SIG-M5 (cell line): ENCODE data around the gene CCDC88A.
"Not testable (repeated sequence)": the region's sequence is repeated elsewhere in the genome, so short reads cannot be mapped to it uniquely, and the experiment has no call there.

Experiments
- DNase-seq: peaks from one replicate; lab custom pipeline; 2025; lab: John Stamatoyannopoulos, UW

The CCDC88A gene

DNA sequence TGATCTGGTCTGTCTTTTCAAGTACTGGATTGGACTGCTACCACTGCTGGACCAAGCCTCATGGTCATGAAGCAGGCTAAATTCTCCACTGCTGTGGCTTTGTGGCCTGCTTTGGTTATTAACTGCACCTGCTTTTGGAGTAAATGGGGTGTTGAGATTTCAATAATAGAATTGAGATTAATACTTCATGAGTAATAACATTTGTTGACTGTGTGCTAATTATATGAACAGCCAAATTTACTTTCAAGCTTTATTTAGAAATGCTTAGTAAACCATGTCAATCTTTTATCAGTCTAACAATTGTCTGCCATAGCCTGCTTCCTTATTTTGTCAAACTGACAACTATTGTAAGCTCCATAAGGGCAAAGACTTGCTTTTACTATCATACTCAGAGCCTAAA, 123.3 kb downstream of the CCDC88A start:
- no peak for DNase-seq

DNA sequence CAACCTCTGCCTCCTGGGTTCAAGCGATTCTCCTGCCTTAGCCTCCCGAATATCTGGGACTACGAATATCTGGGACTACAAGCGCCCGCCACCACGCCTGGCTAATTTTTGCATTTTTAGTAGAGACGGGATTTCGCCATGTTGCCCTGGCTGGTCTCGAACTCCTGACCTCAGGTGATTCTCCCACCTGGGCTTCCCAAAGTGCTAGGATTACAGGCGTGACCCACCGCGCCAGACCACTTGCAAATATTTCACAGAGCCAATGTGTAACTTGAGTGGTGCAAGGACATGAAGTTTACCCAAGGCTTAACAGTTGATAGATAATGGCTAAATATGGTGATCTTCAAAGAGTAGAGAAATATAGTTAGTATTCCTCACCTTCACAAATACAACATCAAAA, 136.6 kb downstream of the CCDC88A start:
- no peak for DNase-seq

DNA sequence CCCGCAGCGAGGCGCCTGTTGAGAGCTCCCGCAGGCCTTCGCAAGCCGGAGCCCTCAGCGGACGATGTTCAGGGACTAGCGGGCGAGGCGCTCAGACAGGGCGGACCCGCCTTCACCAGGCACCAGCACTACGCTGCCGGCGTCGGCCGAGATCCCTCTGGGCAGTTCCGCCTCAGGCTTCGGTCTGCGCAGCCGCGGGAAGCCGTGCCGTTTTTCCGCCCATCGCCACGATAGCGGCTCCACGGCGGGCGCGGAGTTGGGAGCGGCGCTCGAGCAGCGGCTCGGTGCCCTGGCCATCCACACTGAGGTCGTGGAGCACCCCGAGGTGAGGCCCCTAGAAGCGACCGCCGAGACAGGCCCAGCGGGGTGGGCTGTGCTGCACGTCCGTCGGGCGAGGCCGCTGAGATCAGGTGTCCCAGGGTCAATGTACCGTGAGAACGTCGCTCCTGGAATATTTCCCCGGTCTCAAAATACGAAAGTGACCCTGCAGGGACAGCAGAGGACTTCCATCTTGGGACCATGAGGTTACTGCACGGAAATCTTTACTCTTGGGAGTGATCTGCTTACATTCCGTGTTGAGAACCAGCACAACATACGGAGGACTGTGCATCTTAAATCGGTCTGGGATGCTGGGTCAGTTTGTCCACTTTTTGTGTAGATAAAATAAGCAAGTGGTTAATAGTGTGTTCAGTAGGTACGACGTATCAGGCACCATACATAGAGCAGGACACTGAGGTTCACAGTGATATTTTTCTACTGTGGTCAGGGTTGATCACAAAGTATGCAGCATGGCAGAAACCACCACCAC, 137.3 kb downstream of the CCDC88A start:
- DNase-seq: peak; percentile 67

DNA sequence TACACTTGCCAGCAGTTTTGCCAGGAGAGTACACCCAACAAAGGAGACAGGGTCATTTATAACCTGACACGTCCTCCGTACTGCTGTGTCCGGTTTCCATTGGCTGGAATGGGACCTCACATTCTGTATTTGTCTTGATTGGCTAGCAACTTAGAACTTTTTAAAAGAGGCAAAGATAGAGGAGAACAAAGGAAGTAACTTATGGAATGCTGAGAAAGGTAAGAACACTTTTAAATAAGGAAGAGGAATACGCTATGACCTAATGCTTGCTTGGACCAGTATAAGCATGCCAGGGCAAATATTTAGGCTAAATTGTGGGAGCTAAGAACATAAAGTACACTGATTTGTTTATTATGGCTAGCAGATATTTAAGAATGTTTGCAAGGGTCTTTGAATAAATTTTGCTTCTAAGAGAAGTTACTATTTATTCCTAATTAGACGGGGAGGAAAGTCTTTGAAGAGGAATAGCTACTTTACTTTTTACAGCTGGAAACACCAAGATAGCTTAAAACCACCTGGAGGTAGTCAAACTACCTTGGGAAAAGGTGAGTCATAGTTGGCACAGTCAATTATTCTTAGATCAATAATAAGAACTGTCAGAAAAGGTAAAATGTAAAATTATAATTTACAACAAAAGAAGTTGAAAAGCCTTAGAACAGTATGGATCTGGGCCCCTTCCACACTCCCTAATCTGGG, 138.7 kb downstream of the CCDC88A start:
- DNase-seq: not testable (repeated sequence)

DNA sequence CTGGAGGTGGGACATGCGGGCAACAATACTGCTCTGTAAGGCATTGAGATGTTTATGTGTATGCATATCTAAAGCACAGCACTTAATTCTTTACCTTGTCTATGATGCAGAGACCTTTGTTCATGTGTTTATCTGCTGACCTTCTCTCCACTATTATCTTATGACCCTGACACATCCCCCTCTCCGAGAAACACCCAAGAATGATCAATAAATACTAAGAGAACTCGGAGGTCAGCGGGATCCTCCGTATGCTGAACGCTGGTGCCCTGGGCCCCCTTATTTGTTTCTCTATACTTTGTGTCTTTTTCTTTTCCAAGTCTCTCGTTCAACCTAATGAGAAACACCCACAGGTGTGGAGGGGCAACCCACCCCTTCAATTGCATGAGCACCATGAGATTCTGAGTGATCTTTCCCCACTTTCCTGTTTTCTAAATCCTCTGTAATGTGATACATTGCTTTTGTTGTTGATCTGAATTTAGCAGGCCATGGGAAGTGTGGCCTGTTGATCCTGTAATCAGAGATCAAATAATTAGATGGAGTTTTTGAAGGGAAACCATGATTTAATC, 139.7 kb downstream of the CCDC88A start:
- not testable (repeated sequence) for DNase-seq

DNA sequence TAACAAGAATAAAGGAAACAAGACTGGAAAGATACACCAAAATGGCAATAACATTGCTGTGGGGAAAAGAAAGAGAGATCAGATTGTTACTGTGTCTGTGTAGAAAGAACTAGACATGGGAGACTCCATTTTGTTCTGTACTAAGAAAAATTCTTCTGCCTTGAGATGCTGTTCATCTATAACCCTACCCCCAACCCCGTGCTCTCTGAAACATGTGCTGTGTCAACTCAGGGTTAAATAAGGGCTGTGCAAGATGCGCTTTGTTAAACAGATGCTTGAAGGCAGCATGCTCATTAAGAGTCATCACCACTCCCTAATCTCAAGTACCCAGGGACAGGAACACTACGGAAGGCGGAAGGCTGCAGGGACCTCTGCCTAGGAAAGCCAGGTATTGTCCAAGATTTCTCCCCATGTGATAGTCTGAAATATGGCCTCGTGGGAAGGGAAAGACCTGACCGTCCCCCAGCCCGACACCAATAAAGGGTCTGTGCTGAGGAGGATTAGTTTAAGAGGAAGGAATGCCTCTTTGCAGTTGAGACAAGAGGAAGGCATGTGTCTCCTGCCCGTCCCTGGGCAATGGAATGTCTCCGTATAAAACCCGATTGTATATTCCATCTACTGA, 140.3 kb downstream of the CCDC88A start:
- DNase-seq: not testable (repeated sequence)

DNA sequence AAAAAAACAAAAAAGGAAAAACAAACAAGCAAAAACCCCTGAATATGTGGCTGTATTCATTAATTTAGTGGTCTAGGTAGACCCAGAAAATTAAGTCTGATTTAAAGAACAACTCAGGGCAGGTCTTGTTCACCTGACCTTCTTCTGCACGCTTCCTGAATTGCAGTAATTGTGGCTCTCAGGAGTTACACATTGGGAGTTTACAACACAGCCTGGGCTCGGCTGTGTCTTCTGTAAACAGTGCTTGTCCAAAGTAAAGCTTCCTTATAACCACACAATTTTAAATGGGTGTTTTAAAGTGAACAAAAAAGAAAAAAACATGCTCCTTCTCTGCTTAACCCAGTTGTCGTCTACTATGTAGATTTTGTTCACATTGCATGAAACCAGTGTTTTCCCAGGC, 142.3 kb downstream of the CCDC88A start:
- DNase-seq: no peak

DNA sequence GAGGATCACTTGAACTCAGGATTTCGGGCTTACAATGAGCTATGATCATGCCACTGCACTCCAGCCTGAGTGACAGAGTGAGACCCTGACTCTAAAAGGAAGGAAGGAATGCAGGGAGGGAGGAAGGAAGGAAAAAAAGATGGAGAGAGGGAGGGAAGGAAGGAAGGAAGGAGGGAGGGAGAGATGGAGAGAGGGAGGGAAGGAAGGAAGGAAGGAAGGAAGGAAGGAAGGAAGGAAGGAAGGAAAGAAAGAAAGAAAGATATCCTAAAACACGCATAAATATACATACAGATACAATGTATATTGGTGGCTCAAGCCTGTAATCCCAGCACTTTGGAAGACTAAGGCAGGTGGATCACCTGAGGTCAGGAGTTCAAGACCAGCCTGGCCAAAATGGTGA, 145.3 kb downstream of the CCDC88A start:
- DNase-seq: not testable (repeated sequence)

DNA sequence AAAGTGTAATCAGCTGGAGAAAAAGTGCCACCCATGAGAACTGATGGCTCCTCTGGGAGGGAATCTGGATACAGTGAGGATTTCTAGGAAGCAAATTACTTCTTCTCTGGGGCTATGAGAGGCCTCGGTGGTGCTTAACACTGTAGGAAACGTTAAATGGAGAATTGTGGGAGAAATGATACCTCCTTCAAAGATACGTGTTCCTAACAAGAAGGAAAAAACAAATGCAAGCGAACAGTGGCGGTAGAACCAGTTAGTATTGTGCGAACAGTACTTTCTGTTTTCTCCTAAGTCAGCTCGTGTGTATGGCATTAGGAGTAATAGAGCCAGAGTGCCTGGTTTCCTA, 150.0 kb downstream of the CCDC88A start:
- DNase-seq: no peak

DNA sequence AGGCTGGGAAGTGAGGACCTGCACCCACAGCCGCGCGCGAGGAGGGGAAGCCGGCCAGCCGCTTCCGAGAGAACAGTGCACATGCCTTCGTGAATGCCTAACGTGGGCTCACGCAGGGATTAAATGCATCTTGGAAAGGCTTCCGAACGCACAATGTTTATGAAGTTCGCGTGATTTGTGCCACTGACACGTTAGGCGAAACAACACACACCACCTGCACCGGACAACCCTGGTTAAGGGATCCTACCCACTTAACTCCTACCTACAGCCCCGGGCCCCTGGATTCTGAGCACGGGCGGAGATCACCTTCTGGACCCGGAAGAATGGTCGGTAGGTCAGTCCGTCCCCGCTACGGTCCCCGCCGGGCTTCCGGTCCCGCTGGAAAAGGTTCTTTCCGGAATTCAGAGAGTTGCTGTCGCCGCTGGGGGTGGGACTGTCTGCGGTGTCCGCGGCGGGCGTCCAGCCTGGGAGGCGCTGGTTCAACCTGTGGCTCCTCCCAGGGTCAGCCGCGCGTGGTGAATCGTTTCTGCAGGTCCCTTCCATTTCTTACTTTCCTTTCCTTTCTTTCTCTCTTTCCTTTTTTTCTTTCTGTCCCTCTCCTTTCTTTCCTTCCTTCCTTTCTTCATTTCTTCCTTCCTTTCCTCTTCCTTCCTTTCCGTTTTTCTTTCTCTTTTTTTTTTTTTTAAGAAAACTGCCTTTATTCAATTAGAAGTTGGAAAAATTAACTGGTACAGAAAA, 150.6 kb downstream of the CCDC88A start, which contains the start of gene MTIF2:
MTIF2 (minus strand) TSS at position 325 of the 738 bp plus-strand sequence. CDS start 5,373 bp downstream, outside the sequence.
- peak; percentile 65 for DNase-seq

DNA sequence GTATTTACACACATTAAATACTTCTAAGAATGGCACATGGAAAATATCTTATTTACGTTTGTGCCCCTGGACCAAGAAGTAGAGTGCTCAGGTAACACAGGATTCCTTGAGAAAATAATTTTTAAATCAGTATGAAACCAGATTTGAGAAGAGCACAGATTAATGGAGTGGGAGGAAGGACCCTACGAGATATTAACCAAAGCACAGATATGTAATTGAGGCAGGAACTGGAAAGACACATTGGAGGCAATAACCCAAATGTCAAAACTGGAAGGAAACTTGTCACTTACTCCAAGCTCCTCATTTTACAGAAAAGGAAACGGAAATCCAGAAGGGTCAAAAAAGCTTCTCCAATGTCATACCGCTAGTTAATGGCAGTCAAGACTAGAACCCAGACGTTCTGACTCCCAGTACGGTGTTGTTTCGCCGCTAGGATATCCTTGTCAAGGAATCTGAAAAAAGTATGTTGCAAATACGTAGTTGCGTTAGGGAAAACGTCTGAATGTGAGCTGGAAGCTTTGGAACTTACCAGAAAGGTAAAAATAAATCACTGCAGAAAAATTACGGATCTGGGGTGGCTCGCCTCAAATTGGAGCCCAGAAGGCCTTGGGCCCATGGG, 151.3 kb downstream of the CCDC88A start:
- DNase-seq: no peak

DNA sequence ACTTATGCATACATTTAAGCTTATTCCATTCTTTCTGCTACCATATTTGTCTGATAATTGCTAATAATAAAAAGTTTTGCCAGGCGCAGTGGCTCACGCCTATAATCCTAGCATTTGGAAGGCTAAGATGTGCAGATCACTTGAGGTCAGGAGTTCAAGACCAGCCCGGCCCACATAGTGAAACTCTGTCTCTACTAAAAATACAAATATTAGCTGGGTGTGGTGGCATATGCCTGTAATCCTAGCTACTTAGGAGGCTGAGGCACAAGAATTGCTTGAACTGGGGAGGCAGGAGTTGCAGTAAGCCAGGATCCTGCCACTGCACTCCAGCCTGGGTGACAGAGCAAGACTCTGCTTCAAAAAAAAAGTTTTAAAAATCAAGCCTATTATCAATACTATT, 160.1 kb downstream of the CCDC88A start:
- DNase-seq: not testable (repeated sequence)

DNA sequence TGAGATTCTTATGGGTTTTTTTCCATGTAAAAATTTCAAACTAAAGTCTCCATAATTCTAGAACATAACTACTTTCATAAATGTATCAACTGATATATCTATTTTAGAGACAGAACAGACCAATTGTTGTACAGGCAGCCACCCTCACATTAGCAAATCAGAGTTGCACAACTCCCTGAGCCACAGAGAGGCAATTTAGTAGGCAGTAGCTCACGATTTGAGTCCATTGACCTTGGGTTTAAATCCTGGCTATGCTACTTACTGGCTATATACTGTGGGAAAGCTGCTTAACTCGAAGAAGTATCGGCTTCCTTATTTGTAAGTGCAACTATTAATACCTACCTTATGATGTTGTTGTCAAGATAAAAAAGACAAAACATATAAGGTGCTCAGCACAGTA, 166.8 kb downstream of the CCDC88A start:
- no peak for DNase-seq

DNA sequence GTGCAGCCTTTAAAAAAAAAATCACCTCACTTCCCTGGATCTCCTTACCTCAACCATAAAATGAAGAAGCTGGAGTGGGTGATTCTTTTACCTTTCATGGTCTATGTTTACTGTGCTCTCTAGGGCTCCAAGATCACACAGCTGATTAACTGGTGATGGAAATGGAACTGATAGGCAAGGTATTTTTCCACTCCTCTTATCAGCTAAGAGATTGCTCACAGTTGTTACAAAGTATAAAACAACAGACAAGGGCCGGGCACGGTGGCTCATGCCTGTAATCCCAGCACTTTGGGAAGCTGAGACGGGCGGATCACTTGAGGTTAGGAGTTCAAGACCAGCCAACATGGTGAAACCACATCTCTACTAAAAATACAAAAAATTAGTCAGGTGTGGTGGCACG, 172.6 kb downstream of the CCDC88A start:
- DNase-seq: no peak

DNA sequence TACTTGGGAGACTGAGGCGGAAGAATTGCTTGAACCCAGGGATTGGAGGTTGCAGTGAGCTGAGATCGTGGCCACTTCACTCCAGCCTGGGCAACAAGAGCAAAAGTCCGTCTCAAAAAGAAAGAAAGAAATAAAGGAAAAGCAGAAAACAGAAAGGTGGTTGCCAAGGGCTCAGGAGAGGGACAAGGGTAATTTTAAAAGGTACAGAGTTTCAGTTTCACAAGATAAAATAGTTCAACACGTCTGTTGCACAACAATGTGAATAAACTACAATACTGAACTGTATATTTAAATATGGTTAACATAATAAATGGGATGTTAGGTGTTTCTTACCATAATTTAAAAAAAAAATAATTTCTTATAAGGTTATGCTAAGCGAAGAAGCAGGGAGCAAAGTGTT, 174.2 kb downstream of the CCDC88A start:
- no peak for DNase-seq

DNA sequence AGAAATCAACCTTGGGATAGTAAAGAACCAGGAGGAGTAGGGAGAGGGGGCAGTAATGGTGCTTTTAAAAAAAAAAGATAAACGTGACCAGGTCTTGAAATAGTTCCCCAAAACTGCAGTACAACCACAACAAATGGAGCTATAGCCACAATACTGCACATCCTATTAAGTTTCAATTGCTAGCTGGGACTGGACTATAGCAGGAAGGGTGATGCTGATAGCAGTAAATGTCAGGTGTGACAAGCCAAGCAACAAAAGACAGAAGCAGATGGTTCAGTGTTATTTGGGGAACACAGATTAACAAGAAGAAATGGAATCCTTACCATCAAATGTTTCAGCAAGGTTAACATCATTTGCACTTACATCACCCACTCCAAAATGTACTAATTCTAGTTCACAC, 177.0 kb downstream of the CCDC88A start:
- no peak for DNase-seq

DNA sequence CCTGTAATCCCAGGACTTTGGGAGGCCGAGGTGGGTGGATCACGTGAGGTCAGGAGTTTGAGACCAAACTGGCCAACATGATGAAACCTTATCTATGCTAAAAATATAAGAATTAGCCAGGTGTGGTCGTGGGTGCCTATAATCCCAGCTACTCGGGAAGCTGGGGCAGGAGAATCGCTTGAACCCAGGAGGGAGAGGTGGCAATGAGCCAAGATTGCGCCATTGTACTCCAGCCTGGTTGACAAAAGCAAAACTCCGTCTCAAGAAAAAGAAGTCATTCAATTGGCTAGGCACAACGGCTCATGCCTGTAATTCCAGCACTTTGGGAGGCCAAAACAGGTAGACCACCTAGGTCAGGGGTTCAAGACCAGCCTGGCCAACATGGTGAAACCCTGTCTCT, 178.1 kb downstream of the CCDC88A start:
- not testable (repeated sequence) for DNase-seq

DNA sequence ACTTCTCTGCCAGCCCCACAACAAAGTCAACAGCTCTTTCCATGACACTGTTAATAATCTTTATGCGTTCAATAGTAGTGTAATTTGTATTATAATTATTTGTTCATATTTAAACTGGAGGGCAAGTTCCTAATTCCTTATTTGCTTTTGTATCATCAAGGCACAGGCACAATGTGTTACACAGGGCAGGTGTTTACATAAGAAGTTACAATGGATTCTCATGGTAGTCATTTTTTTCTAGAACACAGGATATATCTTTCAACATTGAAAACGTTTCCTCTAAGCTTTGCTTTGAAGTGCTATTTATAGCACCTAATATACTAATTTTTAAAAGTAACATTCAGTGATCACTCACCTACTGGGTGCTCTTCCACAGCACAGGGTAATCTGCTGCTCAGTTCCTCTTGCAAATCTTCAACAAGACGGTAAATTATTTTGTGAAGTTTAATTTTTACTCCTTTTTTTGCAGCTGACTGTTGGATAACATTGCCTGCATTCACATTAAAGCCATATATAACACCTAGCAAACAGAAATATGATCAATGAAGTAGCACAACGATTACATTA, 179.9 kb downstream of the CCDC88A start:
- no peak for DNase-seq
